GM21447 (cell line): ENCODE measurements around the gene TSPAN31.
"Not testable (repeated sequence)": the region's sequence is repeated elsewhere in the genome, so short reads cannot be mapped to it uniquely, and the experiment has no call there.

ENCODE experiments used
- ATAC-seq: cut with Tn5 transposase; IDR thresholded peaks from one replicate; pipeline ENCODE4 v1.9.1; 2021; ENCODE audit not compliant: unreplicated experiment

Gene TSPAN31

DNA sequence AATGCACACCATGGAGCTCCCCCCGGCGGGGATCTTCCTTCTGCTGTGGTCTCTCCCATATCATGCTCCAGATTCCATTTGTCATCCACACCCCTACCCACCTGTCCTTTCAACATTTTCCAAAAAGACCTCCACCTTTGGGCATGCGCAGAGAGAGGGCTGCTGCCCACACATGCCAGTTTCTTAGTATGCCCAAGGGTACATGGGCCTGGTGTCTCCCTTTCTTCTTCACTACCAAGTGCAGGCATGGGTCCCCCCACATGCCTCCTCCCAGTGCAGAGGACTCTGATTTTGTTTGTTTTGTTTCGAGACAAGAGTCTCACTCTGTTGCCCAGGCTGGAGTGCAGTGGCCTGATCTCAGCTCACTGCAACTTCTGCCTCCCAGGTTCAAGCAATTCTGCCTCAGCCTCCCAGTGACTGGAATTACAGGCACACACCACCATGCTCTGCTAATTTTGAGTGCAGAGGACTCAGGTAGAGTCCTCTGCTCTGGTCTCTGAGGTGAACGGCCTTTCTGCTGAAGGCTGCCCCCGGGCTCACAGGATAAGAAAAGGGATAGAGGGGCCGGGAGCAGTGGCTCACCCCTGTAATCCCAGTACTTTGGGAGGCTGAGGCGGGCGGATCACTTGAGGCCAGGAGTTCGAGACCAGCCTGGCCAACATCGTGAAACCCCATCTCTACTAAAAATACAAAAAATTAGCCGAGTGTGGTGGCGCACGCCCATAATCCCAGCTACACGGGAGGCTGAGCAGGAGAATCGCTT is 22.8 kb upstream of the TSPAN31 start:
- ATAC-seq = not testable (repeated sequence)

DNA sequence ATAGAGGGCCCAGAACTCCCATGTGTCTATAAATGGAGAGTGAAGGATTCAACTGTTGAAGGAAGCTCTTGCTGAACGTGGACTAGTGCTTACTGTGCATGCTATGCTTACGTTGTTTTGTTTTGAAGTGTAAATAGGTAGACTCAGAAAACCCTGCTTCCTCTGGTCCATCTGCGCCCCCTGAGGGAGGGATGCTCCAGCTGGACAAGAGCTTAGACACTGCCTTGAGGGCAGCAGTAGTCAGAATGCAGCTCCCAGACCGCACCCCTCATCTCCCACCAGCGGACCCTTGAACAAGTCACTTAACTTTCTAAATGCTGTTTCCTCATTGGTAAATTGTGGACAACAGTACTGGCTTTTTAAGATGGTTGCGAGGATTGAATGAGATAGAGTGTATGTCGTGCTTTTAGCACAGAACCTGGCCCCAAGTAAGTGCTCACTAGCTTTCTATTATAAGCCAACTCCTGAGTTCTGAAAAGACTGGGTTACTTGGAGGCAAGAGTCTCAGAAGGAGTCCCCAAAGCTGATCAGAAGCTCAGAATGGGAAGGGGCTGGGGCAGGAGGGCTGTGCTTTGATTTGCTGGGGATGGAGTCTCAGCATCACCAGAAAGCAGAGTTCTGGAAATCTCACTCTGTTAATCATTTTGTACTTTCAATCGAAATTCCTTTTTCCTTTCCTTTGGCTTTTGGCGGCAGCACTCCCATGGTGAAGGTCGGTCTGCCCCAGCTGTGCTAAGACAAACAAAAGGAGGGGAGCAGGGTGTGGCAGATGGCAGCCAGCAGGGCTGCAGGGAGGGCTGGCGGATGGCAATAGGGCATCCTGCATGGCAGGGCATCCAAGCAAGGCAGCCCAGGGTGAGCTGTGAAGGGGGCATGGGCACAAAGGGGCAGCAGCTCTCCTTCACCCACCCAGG is 21.9 kb upstream of the TSPAN31 start:
- ATAC-seq = no peak

DNA sequence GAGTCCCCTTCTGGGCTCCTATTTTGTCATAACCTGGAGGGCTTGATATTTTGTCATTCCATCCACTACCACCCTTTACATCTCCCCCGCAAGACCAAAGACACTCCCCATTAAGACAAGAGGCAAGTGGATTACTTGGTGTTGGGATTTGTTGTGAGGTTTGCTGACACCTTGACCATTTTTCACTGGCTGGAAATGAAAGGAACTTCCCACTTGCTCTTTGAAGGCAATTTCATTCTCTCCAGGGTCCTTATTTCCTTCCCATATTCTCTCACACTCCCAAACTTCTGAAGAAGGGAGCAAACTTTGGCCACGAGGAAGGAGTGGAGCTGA is 21.2 kb upstream of the TSPAN31 start:
- ATAC-seq = no peak

DNA sequence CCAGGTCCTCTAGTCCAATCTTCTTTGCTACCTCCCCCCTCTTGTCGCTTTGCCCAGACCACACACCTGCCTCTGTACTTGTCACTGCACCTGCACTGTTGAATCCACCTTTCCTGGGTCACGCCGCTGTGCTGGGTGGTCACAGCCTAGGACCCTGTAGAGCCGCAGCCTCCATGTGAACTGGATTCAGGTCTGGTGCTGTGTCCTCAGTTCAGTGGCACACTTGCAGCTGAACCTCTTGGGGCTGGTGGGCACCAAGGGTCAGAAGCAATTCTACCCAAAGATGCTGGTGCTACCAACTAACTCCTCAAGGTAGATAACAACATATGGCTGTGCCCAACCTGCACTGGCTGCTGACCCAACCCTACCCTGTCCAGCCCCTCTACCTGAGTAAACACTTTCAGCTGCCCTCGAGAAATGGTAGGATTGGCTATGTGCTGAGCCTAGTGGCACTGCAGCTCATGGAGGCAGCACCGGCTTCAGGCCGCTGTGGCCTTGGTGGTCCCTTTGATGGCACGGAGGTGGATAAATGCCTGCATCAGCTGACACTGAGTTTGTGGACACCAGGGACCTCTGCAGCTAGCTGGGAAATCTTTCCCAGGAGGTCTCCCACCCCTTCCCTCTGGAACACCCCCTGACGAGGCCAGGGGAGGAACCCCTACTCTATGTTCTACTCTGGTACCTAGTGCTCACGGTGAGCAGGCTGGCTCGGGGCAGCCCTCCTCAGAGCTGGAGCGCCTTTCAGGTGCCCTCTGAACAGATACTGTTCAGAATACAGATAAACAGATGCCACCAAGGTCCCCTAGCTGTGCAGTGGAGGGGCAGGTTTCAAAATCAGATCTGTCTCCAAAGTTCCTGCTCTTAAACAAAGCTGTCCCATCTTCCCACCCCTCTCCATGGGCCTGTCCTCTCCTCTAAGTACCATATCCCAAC is 20.6 kb upstream of the TSPAN31 start:
- no peak for ATAC-seq

DNA sequence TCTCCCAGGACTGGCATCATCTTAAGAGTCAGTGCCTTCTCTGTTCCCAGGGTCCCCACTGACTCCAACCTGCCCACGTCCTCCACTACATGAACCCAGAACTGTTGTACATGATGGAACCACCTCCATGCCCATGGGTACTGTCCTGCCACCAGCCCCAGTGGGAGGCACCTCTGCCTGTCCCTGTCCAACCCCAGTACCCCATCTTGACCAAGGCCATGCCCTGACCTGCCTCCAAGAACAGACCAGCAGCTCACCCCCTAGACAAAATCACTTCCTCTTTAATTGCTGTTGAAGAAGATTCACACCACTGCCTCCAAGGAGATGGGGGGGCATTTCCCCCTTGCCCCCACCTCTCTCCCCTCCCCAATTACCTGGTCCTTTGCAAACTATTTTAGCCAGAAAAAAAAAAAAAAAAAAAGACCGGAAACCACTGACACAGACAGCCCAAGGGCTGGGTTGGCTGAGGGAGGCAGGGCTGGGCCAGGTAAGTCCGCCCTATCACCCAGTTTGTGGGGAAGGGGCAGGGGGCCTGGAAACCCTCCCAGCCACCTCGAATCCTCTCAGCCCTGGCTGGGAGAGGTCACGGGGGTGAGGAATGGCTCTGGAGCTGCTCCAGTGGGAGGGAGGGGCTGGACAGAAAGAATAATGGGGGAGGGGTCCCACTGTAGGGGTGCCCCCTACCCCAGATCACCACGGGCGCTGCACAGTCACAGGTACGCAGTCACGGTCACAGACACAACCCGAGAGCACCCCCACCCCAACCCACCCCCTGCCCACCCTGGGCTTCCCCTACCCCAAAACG is 19.7 kb upstream of the TSPAN31 start:
- ATAC-seq = no peak

DNA sequence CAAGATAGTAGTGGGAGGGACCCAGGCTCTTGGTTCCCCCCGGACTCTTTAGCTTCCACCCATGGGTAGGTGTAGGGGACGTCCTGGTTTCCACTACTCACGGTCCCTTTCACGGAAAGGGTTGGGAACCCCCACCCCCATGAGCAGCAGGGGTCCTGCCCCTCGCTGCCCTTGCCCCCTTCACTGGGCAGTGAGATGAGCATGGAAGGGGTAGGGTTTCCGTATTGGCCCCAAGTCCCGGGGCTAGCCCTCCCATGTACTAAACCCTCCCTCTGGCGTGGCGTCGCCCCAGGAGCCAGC is 19.0 kb upstream of the TSPAN31 start:
- ATAC-seq = no peak

DNA sequence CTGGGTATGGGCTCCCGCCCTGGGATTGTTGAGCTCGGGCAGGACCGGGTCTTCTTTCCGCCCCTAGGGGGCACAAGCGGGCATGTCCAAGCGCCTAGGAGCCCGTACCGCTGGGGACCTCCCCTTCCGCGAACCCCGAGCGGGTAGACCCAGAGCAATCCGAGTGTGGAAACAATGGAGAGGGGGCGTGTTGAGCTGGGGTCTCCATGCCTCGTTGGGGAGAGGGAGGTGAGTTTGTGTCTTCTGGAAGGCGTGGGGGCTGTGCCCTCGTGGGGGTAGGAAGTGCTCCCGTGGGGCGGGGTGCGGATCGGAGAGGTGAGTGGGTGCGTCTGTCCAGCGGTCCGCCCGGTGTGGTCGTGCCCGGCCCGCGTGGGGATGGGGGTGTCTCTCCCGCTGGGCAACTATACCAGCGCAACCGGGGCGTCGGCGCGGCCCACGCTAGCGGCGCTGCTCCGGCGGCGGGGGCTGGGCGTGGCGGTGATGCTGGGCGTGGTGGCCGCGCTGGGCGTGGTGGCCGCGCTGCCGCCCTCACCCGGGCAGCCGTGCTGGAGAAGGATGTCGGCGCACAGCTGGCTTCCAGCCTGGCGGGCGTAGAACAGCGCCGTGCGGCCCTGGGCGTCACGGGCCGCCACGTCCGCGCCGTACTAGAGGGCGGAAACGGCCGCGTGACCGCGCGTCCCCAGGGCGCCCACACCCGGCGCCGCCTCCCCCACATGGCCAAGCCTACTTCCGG is 18.5 kb upstream of the TSPAN31 start:
- ATAC-seq = peak; percentile 59

DNA sequence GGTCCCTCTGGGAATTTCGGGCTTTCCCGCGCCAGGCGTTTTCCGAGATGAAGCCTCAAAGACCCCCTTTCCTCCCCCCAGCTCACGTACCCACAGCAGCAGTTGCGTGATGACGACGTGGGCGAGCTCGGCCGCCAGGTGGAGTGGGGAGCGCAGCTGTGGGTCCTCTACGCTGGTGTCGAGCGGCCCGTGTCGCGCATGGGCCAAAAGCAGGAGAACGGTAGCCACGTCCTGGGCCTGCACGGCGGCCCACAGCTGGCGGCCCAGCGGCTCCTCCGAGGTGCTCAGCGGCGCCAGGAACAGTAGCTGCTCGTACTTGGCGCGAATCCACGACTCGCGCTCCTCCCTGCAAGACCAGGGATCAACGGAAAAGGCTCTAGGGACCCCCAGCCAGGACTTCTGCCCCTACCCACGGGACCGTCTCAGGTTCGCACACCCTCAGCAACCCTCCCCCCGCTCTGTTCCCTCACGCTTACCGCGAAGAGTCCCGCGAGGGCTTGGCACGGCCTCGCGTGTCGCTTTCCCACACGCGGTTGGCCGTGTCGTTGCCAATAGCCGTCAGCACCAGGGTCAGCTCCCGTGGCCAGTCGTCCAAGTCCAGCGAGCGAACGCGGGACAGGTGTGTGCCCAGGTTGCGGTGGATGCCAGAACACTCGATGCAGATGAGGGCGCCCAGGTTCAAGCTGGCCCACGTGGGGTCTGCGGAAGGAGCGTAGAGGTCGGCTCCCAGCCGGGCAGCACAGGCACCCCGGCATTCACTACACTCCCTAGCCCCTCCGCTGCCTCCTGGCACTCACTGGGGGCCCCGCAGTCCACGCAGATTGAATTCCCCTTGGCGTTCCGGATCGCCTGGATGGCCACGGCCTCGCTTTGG is 17.7 kb upstream of the TSPAN31 start:
- no peak for ATAC-seq

DNA sequence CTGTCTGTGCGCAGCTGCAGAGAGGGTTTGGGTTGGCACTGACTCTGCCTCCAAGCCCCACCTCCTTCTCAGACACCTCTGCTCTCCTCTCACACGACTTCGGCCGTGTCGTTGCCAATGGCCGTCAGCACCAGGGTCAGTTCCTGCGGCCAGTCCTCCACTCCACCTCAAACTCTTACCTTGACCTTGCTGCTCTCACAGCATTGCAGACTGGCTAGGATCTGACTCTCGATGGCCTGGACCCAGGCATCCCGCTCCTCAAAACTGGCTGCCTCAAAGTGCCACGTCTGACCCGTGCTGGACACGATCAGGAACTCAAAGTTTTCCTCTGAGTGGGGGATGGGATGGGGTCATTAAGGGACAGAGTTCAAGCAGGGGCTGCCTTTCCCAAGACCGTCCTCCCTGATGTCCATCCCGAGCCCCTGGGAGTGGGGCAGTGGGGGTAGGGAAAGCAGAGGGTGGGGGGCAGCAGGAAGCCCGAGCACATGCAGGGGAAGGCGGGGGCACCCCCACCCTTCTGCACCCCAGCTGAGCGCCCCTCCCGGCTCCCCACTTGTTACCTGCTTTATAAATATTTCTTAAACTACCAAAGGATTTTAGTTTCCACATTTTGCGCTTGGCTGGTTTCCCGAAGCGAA is 17.0 kb upstream of the TSPAN31 start:
- ATAC-seq = no peak

DNA sequence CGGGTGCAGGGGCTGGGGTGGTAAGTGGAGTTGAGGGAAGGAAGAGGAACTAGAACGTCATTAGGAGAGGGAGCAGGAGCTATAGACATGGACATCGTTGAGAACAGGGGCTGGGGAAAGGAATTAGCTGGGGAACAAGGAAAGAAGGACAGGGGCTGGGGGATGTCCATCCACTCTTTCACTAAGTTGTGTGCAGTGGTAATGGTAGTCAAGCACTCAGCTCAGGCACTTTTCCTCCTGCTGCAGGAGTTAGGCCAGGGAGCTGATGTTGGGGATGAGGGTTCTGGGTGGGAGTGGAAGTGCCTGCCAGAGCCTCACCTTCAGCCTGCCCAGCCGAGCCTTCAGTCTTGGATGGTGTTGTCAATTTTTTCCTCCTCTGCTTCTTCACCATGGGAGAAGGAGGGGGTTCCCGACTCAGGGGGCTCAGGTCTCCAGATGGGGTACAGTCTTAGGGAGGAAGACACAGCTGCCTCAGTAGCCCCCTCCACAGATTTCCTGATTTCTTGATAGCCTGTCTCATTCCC is 15.5 kb upstream of the TSPAN31 start:
- no peak for ATAC-seq

DNA sequence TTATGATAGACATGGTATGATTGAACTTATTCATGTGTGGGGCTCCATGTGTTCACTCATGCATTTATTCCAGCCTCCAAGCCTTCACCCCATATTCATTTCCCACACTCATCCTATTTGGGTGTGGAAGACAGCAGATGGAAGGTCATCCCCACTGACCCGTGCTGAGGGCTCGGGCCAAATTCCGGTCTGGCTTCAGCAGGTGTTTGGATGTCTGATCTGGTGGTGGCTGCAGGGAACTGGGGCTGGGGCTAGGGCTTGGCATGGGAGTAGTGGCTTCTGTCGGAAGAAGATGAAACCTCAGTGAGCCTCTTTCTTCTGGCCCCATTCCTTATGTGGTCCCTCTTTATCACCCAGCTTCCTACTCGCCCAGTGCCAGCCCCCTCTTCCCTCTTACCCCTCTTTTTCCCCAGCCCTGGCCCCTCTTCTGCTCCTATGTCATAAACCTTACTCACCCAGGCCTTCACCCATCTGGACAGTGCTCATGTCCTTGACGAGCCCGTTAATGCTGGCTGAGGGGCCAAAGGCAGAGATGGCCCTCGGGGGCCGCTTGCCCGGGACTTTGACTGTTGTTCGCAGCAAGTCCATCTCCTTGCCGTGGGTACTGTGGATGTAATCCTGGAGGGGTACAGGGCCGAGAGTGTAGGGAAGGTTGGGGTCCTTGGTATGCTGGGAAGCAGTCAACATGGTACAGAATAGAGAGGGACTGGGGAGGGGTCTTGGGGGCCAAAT is 14.3 kb upstream of the TSPAN31 start:
- no peak for ATAC-seq

DNA sequence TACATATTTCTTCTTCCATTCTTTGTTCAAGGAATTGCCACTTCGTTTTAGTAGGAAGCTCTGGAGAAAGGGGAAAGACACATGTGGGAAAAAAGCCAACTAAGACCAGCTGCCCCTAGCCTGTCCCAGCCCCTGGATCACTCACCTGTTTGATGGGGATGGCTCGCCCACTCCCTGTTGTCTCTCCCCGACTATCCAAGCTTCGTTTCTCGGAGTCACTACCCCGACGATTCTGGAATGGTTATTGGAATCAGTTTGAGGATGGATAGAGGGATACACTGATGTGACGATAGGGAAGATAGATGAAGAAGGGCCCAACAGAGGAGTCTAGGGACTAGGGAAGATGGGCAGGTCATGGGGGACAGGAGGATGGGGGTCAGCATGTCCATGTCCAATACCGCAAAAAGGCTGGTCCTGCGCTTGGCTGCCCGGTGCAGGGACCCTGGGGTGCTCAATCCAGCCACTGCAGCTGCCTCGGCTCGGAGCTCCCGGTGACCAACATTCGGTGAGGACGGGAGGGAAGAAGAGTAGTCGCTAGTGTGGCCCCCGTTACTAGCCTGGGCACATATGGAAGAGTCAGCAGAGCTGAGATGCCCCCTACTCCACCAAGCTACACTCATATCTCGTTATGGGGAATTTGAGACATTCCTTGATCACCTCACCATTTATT is 13.3 kb upstream of the TSPAN31 start:
- ATAC-seq = no peak

DNA sequence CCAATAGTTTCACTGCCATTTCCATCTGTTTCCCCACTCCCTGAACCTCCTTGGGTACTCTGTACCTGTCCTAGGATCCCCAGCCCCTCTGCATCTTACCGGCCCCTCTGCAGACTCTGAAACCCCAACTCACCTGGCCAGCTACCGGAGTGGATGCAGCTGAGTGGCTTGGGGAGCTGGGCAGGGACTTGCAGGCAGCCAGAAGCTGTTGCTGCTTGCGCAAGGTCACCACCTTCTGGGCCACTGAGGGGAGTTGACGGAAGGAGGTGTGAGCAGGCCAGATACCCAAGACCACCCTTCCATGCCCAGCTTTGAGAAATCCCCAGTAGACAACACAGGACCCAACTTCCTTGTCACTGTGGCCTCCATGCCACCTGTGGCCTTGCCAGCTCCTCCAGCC is 12.6 kb upstream of the TSPAN31 start:
- ATAC-seq = no peak

DNA sequence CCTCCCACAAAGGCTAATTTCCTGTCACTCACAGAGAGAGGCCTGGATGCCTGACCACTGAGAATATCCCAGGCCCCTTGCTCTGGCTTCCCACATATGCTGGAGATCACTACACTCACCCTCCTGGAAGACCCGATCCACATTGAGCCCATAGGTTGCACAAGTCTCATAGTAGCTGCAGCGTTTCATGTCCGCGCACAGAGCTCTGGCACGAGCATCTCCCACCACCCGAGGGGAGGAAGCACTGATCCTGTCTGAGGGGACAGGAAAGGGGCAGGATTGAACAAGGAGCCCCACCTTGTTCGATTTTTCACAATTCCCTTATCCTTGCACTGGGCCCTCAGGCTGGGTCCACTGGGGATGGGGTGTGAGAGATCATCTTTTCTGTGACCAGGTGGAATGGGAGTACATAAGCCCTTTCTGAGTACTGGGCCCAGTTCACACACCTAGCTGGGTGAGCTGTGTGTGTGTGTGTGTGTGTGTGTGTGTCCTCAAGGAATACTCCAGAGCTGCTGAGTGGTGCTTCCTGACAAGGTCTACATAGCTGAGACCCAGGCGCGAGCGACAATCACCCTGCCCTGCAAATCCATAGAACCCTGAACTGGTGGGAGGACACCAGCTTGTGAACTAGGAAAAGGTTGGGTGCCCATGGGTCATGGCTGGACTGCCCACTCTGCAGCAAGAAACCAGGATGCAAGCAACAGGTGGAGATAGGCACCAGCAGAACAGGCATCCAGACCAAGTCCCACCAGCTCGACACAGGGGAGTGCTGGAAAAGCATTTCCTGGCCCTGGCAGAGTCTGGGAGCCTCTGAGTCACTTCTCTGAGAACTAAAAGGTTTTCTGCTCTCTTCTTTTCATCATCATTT is 11.9 kb upstream of the TSPAN31 start:
- no peak for ATAC-seq

DNA sequence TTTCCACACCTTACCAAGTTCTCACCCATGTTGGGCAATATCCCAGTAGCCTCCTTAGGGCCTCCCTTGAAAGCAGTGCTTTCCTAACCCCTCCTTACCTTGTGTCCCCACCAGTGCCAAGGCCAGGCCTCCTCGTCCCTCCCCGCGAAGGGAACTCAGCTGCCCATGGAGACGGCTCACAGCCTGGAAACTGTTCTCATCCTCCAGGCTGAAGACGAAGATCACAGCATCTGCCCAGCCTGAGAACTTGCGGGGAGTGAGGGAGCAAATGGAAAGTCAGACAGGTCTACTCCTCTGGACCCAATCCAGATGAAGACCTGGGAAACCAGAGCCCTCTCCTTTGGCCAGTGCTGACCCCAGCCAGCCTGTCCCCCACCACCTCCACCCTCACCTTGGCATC is 10.9 kb upstream of the TSPAN31 start:
- ATAC-seq = no peak

DNA sequence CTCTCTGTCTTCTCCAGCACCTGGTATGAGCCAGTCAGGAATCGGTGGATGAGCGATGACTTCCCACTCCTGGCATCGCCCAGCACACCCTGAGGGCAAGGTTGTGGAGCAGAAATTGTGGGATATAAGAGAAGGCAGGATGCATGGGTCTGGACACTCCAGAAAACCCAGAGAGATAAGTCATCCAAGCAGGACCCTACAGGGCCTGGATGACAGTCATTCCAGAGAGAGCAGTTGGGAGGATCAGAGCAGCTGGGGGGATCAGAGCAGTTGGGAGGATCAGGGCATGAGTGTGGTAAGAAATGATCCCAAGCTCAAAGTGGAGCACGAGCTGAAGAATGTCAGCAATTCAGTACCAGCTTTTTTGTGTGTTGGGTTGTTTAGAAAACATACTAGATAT is 10.2 kb upstream of the TSPAN31 start:
- no peak for ATAC-seq
